Measurements from ENCODE around the gene FRMPD1.

DNA sequence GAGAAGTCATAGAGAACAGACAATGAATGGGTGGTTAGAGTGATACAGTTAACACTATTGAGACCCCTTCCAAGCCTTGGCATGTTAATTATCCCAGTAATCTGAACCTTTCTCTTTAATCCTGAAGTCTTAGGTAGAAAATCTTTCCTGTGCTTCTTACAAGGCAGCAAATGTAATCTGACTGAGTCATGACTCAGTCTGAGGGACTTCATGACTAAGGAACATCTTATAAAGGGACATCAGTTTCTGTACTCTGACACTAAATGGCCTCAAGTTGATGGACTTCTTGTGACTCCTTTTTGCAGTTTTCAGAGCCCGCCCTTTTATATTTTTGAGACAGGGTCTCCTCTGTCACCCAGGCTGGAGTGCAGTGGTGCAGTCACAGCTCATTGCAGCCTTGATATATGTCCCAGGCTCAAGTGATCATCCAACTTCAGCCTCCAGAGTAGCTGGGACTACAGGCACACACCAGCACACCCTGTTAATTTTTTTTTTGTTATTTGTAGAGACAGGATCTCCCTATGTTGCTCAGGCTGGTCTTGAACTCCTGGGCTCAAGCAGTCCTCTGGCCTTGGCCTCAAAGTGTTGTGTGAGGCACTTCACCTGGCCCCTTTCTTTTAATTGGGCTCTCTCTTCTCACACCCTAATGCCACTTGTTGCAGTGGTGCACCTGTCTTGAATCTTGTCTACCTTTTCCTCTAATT is 124.6 kb downstream of the FRMPD1 start:
- no peak for TF ChIP-seq POLR2A (IDR thresholded peaks at IDR 0.05)
- TF ChIP-seq, protein P1, sequence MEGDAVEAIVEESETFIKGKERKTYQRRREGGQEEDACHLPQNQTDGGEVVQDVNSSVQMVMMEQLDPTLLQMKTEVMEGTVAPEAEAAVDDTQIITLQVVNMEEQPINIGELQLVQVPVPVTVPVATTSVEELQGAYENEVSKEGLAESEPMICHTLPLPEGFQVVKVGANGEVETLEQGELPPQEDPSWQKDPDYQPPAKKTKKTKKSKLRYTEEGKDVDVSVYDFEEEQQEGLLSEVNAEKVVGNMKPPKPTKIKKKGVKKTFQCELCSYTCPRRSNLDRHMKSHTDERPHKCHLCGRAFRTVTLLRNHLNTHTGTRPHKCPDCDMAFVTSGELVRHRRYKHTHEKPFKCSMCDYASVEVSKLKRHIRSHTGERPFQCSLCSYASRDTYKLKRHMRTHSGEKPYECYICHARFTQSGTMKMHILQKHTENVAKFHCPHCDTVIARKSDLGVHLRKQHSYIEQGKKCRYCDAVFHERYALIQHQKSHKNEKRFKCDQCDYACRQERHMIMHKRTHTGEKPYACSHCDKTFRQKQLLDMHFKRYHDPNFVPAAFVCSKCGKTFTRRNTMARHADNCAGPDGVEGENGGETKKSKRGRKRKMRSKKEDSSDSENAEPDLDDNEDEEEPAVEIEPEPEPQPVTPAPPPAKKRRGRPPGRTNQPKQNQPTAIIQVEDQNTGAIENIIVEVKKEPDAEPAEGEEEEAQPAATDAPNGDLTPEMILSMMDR (IDR thresholded peaks at IDR 0.05 in 4 of 5, conservative IDR thresholded peaks at IDR 0.05 in 1 of 5) = no peak

All from gastrocnemius medialis (tissue), 4 donors.